OCI-LY1 (cell line): ENCODE data around the gene FREM2.

Experiments
- H2AFZ ChIP-seq: fragments of 200-600 bp; sonication (generic), shearing (Covaris generic); 2 replicates; pipeline ENCODE4 v1.6.0; 2014; ENCODE audit warnings: antibody characterized with exemption, mild to moderate bottlenecking, low read length
- H3F3A ChIP-seq: fragments of 200-600 bp; sonication (generic), shearing (Covaris generic); 2 replicates; pipeline ENCODE4 v1.6.0; 2014; ENCODE audit warnings: mild to moderate bottlenecking, antibody characterized with exemption, low read length, moderate library complexity; ENCODE audit not compliant: insufficient read depth
- H3K27ac ChIP-seq: fragments of 200-600 bp; sonication (generic); 2 replicates; pipeline ENCODE4 v1.5.1; 2014; ENCODE audit warnings: low read length, mixed run types, mild to moderate bottlenecking, low read depth; ENCODE audit not compliant: poor library complexity, severe bottlenecking
- H3K27me3 ChIP-seq: fragments of 200-600 bp; sonication (generic); 2 replicates; pipeline ENCODE4 v1.6.0; 2014; ENCODE audit warnings: antibody characterized with exemption, mild to moderate bottlenecking, low read length, moderate library complexity; ENCODE audit not compliant: insufficient read depth
- H3K36me3 ChIP-seq: fragments of 200-600 bp; sonication (generic); 2 replicates; pipeline ENCODE4 v1.6.1; 2014; ENCODE audit warnings: mild to moderate bottlenecking, antibody characterized with exemption, low read length, moderate library complexity, mixed read lengths; ENCODE audit not compliant: insufficient read depth
- H3K4me1 ChIP-seq: fragments of 200-600 bp; sonication (generic); 2 replicates; pipeline ENCODE4 v1.5.1; 2014; ENCODE audit warnings: mild to moderate bottlenecking, low read length, moderate library complexity; ENCODE audit not compliant: insufficient read depth, severe bottlenecking
- H3K4me2 ChIP-seq: fragments of 200-600 bp; sonication (generic), shearing (Covaris generic); 2 replicates; pipeline ENCODE4 v1.6.1; 2014; ENCODE audit warnings: low read length
- H3K4me3 ChIP-seq: fragments of 200-600 bp; sonication (generic); 2 replicates; pipeline ENCODE4 v1.5.1; 2014; ENCODE audit warnings: low read length, low read depth, mild to moderate bottlenecking, mixed read lengths; ENCODE audit not compliant: poor library complexity, severe bottlenecking
- H3K79me2 ChIP-seq: fragments of 200-600 bp; shearing (Covaris generic); 2 replicates; pipeline ENCODE4 v1.6.1; 2016; ENCODE audit warnings: mixed run types, low read length, mixed read lengths; ENCODE audit not compliant: insufficient read depth
- H3K9ac ChIP-seq: fragments of 200-600 bp; sonication (generic), shearing (Covaris generic); 2 replicates; pipeline ENCODE4 v1.6.1; 2014; ENCODE audit warnings: mild to moderate bottlenecking, low read length, mixed read lengths
- H3K9me2 ChIP-seq: fragments of 200-600 bp; sonication (generic), shearing (Covaris generic); 2 replicates; pipeline ENCODE4 v1.6.1; 2014; ENCODE audit warnings: low read depth, mild to moderate bottlenecking, low read length, mixed read lengths
- H3K9me3 ChIP-seq: fragments of 200-600 bp; shearing (Covaris generic); 2 replicates; pipeline ENCODE4 v1.6.1; 2014; ENCODE audit warnings: low read length, mixed read lengths
- H4K20me1 ChIP-seq: fragments of 200-600 bp; sonication (generic), shearing (Covaris generic); 2 replicates; pipeline ENCODE4 v1.6.0; 2016; ENCODE audit warnings: mild to moderate bottlenecking, low read length; ENCODE audit not compliant: insufficient read depth
- EZH2 ChIP-seq: fragments of 200-600 bp; sonication (generic), shearing (Covaris generic); IDR thresholded peaks from 2 replicates; pipeline ENCODE4 v1.8.0; 2017; ENCODE audit warnings: borderline replicate concordance, mixed run types, mild to moderate bottlenecking, antibody characterized with exemption, low read length, moderate library complexity, mixed read lengths
- TF ChIP-seq, protein P1 (sequence below): fragments of 200-600 bp; sonication (generic), shearing (Covaris generic); IDR thresholded peaks from 2 replicates; pipeline ENCODE4 v1.5.1; 2017; ENCODE audit warnings: mild to moderate bottlenecking, antibody characterized with exemption, low read length, moderate library complexity, mixed read lengths

FREM2 gene

DNA sequence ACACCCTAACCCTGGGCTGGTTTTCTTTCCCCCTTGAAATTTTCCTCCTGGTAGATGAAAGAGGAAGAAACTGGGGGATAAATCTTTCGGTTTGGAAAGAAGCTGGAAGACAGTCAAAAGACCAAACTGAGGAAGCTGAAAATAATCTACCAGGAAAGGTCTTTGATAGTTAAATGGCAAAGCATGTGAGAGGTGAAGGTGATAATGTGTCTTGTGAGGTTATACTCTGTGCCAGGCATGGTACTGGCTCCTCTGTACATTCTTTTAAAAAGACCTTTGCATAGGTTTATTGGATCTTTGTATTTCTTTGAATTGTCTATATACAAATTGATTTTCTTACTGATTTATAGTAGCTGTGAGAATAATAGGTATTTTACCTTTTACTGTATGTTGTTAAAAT lies 98.6 kb downstream of the FREM2 start:
- Histone ChIP-seq H3K4me2 (no peak overlapping the region), H3K4me3 (no peak overlapping the region), H3K79me2 (no peaks in the 10 kb centered on the region), H3K4me1 (no peaks in the 10 kb centered on the region), H3K9me3 (no peaks in the 10 kb centered on the region), H3K9ac (no peak overlapping the region), H4K20me1 (no peaks in the 10 kb centered on the region), H3K27me3 (no peaks in the 10 kb centered on the region), H3K36me3 (no peaks in the 10 kb centered on the region), H3F3A (no peaks in the 10 kb centered on the region), H3K27ac (no peak overlapping the region), H3K9me2 (no peaks in the 10 kb centered on the region), H2AFZ (no peak overlapping the region)
- TF ChIP-seq EZH2, result no peak
- TF ChIP-seq, protein P1, sequence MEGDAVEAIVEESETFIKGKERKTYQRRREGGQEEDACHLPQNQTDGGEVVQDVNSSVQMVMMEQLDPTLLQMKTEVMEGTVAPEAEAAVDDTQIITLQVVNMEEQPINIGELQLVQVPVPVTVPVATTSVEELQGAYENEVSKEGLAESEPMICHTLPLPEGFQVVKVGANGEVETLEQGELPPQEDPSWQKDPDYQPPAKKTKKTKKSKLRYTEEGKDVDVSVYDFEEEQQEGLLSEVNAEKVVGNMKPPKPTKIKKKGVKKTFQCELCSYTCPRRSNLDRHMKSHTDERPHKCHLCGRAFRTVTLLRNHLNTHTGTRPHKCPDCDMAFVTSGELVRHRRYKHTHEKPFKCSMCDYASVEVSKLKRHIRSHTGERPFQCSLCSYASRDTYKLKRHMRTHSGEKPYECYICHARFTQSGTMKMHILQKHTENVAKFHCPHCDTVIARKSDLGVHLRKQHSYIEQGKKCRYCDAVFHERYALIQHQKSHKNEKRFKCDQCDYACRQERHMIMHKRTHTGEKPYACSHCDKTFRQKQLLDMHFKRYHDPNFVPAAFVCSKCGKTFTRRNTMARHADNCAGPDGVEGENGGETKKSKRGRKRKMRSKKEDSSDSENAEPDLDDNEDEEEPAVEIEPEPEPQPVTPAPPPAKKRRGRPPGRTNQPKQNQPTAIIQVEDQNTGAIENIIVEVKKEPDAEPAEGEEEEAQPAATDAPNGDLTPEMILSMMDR, result no peak

DNA sequence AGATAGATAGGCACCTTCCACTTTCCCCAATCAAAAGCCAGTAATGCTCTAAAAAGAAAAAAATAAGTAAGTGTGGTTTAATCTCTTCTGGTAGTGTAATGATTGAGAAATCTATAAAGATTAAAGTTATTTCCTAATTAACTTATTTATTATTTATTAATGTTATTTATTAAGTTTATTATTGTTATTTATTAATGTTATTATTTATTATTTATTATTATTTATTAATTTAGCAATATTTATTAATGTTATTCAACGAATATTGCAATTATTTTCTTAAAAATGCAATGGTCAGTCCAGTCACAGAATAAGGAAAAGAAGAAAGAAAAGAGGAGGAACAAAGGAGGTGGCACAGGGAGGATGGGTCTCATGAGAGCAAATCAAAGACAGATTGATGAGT lies 100.7 kb downstream of the FREM2 start:
- Histone ChIP-seq H3K36me3 (no peaks in the 10 kb centered on the region), H3K27me3 (no peaks in the 10 kb centered on the region), H3K9me3 (no peaks in the 10 kb centered on the region), H3K4me2 (no peak overlapping the region), H3K9ac (no peak overlapping the region), H3K9me2 (no peaks in the 10 kb centered on the region), H2AFZ (no peak overlapping the region), H4K20me1 (no peaks in the 10 kb centered on the region), H3K4me1 (no peaks in the 10 kb centered on the region), H3K79me2 (no peaks in the 10 kb centered on the region), H3K4me3 (no peak overlapping the region), H3F3A (no peaks in the 10 kb centered on the region), H3K27ac (no peak overlapping the region)
- TF ChIP-seq, protein P1, result no peak
- no peak for TF ChIP-seq EZH2

DNA sequence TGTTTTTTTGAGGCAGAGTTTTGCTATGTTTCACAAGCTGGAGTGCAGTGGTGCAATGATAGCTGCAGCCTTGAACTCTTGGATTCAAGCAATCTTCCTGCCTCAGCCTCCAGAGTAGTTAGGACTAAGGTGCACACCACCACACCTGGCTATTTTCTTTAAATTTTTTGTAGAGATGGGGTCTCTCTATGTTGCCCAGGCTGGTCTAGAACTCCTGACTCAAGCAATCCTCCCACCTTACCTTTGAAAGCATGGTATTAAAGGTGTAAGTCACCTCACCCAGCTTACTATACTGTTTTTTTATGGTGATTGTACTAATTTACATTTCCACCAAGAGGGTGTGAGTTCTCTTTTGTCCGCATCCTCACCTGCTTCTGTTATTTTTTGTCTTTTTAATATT lies 110.0 kb downstream of the FREM2 start:
- Histone ChIP-seq H3K4me3 (no peak overlapping the region), H3K4me1 (no peaks in the 10 kb centered on the region), H3K27me3 (no peaks in the 10 kb centered on the region), H3F3A (no peaks in the 10 kb centered on the region), H3K9me2 (no peaks in the 10 kb centered on the region), H3K9me3 (no peaks in the 10 kb centered on the region), H3K27ac (no peak overlapping the region), H3K79me2 (no peaks in the 10 kb centered on the region), H3K36me3 (no peaks in the 10 kb centered on the region), H4K20me1 (no peaks in the 10 kb centered on the region), H3K4me2 (no peak overlapping the region), H2AFZ (no peak overlapping the region), H3K9ac (no peak overlapping the region)
- no peak for TF ChIP-seq EZH2
- TF ChIP-seq, protein P1, result no peak
